ENCODE results near the gene CRYBG3.
A peak's percentile ranks its signal among the peaks of the same experiment; 100 is the strongest.

The CRYBG3 gene

DNA sequence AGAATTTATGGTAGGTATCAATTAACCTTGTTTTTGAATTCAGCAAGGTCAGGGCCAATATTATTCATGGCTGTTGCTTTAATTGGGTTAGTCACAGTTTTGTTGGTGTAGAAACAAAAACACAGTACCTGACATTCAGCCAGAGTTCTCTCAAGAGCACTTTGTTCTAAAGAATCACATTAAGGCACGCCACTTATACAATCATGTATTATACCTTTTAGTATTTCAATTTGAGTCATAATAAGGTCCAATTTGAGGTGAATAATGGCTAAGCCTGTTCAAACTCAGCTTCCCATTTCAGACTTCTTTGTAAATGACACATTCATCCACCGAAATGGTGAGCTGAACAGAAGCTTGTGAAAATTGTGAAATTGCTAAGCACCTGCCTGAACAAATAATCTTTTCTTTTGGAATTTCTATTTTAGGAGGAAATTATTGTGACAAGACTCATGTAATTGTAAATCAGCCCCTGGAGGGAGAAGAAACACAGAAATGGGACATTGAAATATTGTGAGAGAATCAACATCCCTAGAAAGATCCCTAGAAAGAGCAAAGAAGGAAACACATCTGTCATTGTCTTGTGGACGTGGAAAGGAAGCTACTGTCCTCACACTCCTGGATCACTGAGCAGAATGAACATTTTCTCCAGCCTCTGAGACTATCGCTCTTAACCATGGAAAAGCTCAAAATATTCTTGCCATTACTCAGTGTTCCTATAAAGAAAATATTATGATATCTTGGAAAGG lies 121.2 kb downstream of the CRYBG3 start:
- DNase-seq (ENCODE audit: low read depth) = no peak

- no peak for DNase-seq (ENCODE audit: low read depth)
Measured at GRCh38 chr3:97948351-97949109, 126.7 kb downstream of the CRYBG3 start.

DNA sequence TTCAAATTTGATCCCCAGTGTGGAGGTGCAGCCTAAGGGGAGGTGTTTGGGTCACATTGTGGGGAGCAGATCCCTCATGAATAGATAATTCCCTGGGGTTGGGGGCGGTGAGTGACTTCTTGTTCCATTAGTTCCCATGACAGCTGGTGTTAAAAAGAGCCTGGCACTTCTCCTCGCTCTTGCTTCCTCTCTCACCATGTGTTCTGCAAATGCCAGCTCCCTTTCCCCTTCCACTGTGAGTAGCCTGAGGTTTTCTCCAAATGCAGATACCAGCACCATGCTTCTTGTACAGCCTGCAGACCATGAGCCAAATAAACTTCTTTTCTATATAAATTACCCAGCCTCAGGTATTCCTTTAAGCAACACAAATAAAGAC lies 127.3 kb downstream of the CRYBG3 start:
- DNase-seq (ENCODE audit: low read depth) = no peak

- DNase-seq (ENCODE audit: low read depth) = no peak
Measured at GRCh38 chr3:97949743-97950142, 127.9 kb downstream of the CRYBG3 start.

DNA sequence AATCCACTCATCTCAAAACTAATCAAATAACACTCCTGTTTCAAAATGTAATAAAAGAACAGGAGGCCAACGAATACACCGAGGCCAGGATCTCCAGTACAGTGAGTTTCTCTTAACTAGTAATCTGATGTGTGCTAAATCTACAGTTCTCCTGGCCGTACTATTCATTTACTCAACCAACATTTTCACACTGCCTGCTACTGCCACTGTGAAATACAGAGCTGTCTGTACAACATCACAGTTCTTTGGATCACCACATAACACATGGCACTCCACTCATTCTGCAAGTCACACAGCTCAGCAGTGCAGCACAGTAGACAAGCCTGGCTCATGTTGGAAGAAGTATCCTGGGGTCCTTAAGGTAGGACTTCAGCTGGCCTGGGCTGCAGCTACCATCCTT lies 128.5 kb downstream of the CRYBG3 start:
- no peak for DNase-seq (ENCODE audit: low read depth)

DNA sequence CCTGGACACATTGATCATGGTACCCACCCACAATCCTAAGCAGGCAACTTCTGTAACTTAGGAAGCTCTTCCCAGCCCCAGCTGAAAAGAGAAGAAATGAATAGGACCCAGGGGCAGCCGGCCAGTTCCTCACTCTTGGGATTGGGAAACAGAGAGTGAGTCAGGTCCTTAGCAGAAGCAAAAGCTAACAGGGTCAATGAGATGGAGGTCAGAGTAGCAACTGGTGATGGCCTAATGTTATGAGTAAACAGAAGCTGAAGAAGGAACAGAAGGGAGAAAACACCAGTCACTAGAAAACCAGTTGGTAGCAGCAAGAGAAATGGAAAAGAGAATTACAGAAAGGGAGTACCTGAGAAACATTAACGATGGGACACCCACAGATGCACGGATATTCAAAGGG lies 130.5 kb downstream of the CRYBG3 start:
- peak; percentile 60 for DNase-seq (ENCODE audit: low read depth)

DNA sequence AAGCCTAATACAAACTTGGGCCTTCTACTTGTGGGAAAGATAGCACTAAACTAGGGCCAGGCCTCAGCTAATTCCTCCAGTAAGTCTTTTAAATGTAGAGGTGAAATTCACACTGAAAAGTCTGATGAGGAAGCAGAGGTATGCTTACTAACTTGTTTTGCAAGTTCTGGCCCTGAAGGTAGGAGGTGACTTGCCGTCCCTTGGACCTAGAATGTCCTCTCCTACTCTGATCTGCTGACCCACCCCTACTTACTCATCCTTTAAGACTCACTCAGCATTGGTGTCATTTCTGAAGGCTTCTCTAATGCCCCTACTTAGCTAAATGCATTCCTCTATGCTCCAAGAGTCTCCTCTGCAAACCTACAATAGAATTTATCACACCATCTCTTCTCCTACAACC lies 131.1 kb downstream of the CRYBG3 start:
- no peak for DNase-seq (ENCODE audit: low read depth)

GRCh38 chr3:97954228-97954827 lies 132.5 kb downstream of the CRYBG3 start:
- no peak for DNase-seq (ENCODE audit: low read depth)

DNA sequence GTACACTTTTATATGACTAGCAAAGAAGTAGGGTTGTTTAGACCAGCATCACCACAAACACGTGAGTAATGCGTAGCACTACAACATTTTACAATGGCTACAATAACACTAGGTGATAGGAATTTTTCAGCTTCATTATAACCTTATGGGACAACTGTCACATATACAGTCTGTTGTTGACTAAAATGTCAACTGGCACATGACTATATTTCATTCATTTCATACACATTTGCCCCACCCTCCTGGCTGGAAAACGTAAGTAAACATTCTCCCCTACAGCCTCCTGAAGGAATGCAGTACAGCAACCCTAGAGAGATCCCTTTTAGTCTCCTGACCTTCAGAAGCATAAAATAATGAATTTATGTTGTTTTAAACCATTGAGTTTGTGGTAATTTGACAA lies 134.2 kb downstream of the CRYBG3 start:
- DNase-seq (ENCODE audit: low read depth) = no peak

GRCh38 chr3:97957617-97958311 lies 136.0 kb downstream of the CRYBG3 start:
- peak; percentile 82 for DNase-seq (ENCODE audit: low read depth)

DNA sequence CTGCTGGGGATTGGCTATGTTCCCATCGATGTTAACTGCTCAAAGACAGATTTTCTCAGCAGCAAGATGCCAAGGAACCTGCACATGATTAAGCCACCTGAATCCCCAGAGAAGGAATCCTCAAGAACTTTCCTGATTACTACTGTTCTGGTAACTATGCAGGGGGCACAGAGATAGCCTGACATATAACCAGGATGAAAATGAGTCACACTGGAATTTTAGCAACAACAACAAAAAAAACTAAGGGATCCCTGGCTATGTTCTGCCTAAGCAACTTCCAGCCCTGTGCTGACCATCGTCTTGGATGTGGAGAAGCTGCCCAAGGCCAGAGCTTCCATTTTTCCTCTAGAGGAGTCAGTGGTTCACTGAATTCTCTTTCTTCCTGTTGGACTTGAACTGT lies 136.6 kb downstream of the CRYBG3 start:
- no peak for DNase-seq (ENCODE audit: low read depth)

GRCh38 chr3:97958796-97959195 lies 137.0 kb downstream of the CRYBG3 start:
- DNase-seq (ENCODE audit: low read depth) = no peak

GRCh38 chr3:97959872-97960271 lies 138.1 kb downstream of the CRYBG3 start:
- no peak for DNase-seq (ENCODE audit: low read depth)

GRCh38 chr3:97960551-97960950 lies 138.7 kb downstream of the CRYBG3 start:
- no peak for DNase-seq (ENCODE audit: low read depth)

DNA sequence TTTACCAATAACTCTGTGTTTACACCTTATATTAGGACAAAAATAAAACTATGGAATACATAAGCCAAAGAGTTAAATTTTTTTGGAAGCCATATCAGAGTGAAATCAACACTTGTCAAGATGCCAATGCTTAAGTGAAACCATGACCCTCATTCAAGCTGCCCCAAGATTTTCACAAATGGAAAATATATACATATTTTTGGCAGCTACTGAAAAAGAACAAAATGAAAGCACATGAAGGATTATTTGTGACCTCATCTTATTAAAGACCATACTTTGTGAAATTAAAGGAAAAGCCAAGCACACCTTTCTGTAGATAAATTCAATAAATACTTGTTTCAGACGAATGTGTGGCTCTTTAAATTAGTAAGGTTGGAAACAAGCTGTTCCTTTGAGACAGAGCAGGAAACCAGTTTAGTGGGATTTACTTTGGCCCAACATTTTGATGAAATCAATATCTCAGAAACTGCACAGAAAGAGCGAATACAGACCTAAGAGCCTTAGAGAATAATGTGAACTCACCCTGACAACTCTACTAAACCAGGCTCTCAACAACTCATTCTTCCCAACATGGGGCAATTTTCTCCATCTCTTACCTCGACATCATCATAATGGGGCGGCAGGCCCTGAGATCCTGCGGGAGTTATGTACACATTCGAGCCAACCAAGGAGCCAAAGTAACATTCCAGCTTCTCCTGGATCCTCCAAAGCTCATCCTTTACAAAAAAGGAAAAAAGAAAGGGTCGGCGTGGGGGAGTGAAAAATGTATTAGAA lies 139.4 kb downstream of the CRYBG3 start:
- peak; percentile 54 for DNase-seq (ENCODE audit: low read depth)

DNA sequence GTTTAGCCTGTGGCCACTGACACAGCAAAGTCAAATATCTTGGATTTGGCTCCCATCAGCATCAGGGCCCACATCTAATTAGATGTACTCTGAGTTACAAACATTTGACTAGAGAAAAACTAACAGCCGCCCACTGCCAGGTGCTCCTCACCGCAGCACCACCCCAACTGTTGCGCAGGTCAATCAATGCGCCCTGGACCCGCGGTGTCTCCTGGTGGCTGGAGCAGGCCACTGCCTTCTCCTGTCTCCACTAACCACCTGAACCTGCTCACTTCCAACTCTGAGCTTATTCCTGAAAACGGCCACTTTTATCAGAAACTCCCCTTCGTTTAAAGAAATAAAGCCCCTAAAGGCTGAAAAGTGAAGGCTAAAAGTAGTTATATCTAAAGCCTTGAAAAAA lies 146.2 kb downstream of the CRYBG3 start:
- no peak for DNase-seq (ENCODE audit: low read depth)

- DNase-seq (ENCODE audit: low read depth) = no peak
Measured at GRCh38 chr3:97968376-97968775, 146.6 kb downstream of the CRYBG3 start.

- DNase-seq (ENCODE audit: low read depth) = no peak
Measured at GRCh38 chr3:97969541-97969940, 147.7 kb downstream of the CRYBG3 start.

DNA sequence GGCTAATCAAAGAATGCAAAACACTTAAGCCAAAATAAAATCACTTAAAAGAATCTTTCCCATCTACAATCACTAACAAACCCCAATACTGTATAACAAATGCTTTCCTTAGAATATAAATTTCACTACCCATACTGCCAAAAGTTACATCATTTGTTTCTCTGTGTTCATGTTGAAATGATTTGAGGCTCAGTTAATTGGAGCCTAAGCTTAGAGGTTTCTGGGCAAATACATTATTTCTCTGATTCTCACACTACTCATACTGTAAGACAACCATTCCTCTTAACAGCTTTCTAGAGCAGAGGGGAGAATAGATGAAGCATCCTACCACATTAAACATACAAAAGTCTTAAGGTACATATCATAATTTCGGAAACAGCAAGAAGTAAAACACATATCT lies 148.3 kb downstream of the CRYBG3 start:
- no peak for DNase-seq (ENCODE audit: low read depth)

GRCh38 chr3:97970956-97971620 lies 149.3 kb downstream of the CRYBG3 start:
- DNase-seq (ENCODE audit: low read depth) = no peak

All from fibroblast of the conjunctiva (primary cell).